ENCODE data around the gene GPR162. TPM values are rescaled to one million over a fixed set of nuclear protein-coding genes. Genes with fewer than 3 reads are reported as not detected.

Gene GPR162
- total RNA-seq, 1 experiment from 2014 or later: 6.1 TPM

DNA sequence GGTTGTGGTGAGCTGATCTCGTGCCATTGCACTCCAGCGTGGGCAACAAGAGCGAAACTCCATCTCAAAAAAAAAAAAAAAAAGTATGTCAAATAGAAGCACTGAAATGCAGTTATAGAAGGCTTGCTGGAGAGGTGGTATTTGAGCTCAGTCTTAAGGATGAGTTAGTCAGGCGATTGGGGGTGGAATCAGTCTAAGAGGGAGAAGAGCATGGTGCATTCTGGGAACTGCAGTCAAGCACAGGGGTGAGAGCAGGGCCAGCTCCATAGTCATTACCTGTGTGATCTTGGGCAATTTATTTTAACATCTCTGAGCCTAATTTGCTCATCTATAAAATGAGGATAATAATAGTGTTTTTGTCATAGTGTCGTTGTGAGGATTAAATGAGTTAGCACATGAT, 13.3 kb downstream of the GPR162 start:
- Histone ChIP-seq H3K14ac (ENCODE audit: insufficient read depth, low read length) (no peak overlapping the region), H4K8ac (replicated peaks; ENCODE audit: insufficient read length, low read depth, low read length) (no peak overlapping the region), H4K5ac (ENCODE audit: insufficient read length, low read depth, low read length) (no peak overlapping the region), H3K4me1 (ENCODE audit: insufficient read depth, low read length) (no peaks in the 10 kb centered on the region), H3K79me1 (ENCODE audit: insufficient read depth, low read depth, low read length, poor library complexity, severe bottlenecking) (no peaks in the 10 kb centered on the region), H3K79me2 (ENCODE audit: insufficient read depth, low read length) (peaks cover 1% of the 10 kb centered on the region; the same call in 1 of the 2 replicates), H2BK120ac (ENCODE audit: low read depth, low read length, poor library complexity, severe bottlenecking) (no peak overlapping the region), H2BK20ac (ENCODE audit: low read depth, low read length, poor library complexity, severe bottlenecking) (no peak overlapping the region), H3K9me3 (ENCODE audit: control insufficient read depth, low read depth, low read length) (no peaks in the 10 kb centered on the region), H3K4me2 (ENCODE audit: insufficient read depth, insufficient read length, low read length) (no peak overlapping the region), H4K91ac (ENCODE audit: insufficient read length, low read depth, low read length) (no peak overlapping the region), H3K23me2 (ENCODE audit: insufficient read length, low read depth, low read length, poor library complexity, severe bottlenecking) (no peaks in the 10 kb centered on the region), H3K9ac (ENCODE audit: extremely low read depth, insufficient read length, low read length) (no peak overlapping the region), H2AK5ac (ENCODE audit: insufficient read length, low read length) (no peak overlapping the region), H3K27ac (ENCODE audit: insufficient read length, low read depth, low read length) (no peak overlapping the region), H3K4ac (ENCODE audit: low read depth, low read length) (no peak overlapping the region), H3T11ph (ENCODE audit: low read length) (no peak overlapping the region), H3K56ac (ENCODE audit: insufficient read length, low read depth, low read length) (no peak overlapping the region), H3K27me3 (ENCODE audit: insufficient read depth, low read length) (no peaks in the 10 kb centered on the region), H3K18ac (ENCODE audit: insufficient read length, low read depth, low read length) (no peak overlapping the region), H4K20me1 (ENCODE audit: control insufficient read depth, insufficient read depth, insufficient read length) (no peaks in the 10 kb centered on the region), H2AFZ (ENCODE audit: low read length) (no peak overlapping the region), H3K23ac (ENCODE audit: insufficient read length, low read depth, low read length) (no peak overlapping the region), H2BK12ac (ENCODE audit: insufficient read length, low read depth, low read length) (no peak overlapping the region), H2BK15ac (ENCODE audit: low read depth, low read length) (no peak overlapping the region), H2BK5ac (ENCODE audit: insufficient read length, low read length) (no peak overlapping the region)
- Mint-ChIP-seq H3K4me3 (peak overlapping the region in 1 of 2 experiments; percentile 25; a peak in 1 of 5 replicates), H3K4me1 (peaks cover 3 to 25% of the 10 kb centered on the region in 2 experiments), H3K36me3 (ENCODE audit: insufficient read depth in 1 of 3, low read depth in 3 of 3) (peaks cover 43 to 85% (median 76%) of the 10 kb centered on the region in 3 experiments; a peak in 6 of 7 replicates), H3K27ac (peak overlapping the region in 1 of 3 experiments; percentile 71; a peak in 1 of 7 replicates), H3K27me3 (ENCODE audit: low read depth) (no peaks in the 10 kb centered on the region), H3K9me3 (no peaks in the 10 kb centered on the region; a peak in 1 of 5 replicates)
- TF ChIP-seq CTCF (conservative IDR thresholded peaks at IDR 0.05): no peak
- no CpG with 5 or more reads among the region's 5 CpGs for WGBS (ENCODE audit: extremely low coverage, insufficient read length, low lambda C conversion rate)
- no peak for DNase-seq
